Activated naive CD4-positive, alpha-beta T cell treated with Interleukin-2 at 50 U/mL for 16 hours (primary cell): Measurements from ENCODE around the gene TTLL9.
"Not testable (repeated sequence)": the region's sequence is repeated elsewhere in the genome, so short reads cannot be mapped to it uniquely, and the experiment has no call there.

Source experiments
- DNase-seq: peaks from one replicate; pipeline ENCODE4 v3.0.0-alpha.2; 2020

The TTLL9 gene, protein sequence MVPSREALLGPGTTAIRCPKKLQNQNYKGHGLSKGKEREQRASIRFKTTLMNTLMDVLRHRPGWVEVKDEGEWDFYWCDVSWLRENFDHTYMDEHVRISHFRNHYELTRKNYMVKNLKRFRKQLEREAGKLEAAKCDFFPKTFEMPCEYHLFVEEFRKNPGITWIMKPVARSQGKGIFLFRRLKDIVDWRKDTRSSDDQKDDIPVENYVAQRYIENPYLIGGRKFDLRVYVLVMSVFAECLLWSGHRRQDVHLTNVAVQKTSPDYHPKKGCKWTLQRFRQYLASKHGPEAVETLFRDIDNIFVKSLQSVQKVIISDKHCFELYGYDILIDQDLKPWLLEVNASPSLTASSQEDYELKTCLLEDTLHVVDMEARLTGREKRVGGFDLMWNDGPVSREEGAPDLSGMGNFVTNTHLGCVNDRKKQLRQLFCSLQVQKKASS

GRCh38 chr20:31869942-31870725 is at the start of gene TTLL9, which contains the start of gene DUSP15:
Gene TTLL9, plus strand, starts transcription at chr20:31870634. Its CDS starts 493 bp downstream, at chr20:31871127.
Gene DUSP15, minus strand, starts transcription at chr20:31870527. Its CDS starts 190 bp downstream, at chr20:31870337.
- no peak for DNase-seq

DNA sequence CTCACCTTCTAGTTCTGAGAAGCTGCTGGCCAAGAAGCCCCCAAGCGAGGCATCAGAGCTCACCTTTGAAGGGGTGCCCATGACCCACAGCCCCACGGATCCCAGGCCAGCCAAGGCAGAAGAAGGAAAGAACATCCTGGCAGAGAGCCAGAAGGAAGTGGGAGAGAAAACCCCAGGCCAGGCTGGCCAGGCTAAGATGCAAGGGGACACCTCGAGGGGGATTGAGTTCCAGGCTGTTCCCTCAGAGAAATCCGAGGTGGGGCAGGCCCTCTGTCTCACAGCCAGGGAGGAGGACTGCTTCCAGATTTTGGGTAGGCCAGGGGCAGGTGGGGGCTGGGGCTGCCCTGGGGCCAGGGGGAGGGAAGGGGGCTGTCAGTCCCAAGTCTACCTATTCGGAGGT is 49.0 kb upstream of the TTLL9 start:
- DNase-seq: no peak

DNA sequence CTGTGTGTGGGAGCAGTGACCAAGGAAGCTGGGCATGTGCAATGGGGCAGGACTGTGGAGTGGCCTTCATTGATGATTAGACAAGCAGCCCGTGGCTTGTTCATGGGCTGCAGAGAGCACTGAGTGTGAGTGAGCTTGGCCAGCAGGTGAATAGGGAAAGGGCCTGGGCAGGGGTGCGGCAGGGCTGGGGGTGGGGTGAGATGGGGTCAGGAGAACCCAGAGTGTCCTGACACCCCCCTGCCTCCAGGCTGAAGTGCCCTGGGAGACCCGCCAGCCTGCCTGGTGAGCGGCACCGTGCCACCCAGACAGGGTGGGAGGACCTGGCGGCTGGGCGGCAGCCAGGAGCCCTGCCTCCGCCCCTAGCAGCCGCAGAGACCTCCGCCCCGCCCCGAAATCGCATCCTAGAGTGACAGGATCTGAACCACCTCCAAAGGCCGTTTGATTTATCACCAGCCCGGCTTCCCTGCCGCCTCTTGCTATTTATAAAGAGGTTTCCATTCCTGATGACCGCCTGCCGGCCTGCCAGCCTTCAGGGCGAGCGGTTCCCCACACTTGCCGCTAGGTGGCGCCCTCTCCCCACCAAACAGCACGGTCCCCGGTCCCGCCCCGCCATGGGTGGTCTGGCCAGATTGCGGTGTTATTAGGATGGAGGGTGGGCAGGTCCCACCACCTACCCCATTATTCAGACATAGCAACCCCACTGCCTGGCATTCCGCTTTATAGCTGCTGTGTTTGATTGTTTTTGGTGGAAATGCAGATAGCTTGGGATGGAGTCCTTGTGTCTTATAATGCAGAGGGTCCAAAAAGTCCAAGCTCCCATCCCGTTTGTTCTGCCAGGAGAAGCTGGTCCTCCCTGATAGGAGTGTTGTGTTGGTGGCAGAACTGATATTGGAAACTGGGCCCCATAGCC is 47.8 kb upstream of the TTLL9 start:
- peak; percentile 76 for DNase-seq

- DNase-seq: no peak
These were observed 46.9 kb upstream of the TTLL9 start for GRCh38 chr20:31823360-31824124.

GRCh38 chr20:31824125-31824485 is 46.3 kb upstream of the TTLL9 start:
- no peak for DNase-seq

- no peak for DNase-seq
These were observed 45.7 kb upstream of the TTLL9 start for GRCh38 chr20:31824554-31825313.

DNA sequence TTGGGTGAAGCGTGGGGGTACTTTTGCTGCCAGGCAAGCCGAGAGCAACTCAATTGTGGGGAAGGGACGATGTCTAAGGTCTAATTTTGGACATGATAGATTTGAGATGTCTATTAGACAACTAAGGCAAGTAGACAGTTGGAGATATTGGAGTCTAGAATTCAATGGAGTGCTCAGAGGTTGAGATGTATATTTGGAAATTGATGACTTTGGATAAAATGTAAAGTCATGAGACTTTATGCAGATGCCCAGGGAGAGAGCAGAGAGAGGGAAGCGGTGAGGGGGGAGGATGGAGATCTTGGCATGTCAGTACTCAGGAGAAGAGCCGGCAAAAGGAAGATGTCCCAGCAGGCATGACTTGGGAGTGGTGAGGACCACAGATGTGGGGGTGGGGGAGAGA is 44.4 kb upstream of the TTLL9 start:
- DNase-seq: no peak

DNA sequence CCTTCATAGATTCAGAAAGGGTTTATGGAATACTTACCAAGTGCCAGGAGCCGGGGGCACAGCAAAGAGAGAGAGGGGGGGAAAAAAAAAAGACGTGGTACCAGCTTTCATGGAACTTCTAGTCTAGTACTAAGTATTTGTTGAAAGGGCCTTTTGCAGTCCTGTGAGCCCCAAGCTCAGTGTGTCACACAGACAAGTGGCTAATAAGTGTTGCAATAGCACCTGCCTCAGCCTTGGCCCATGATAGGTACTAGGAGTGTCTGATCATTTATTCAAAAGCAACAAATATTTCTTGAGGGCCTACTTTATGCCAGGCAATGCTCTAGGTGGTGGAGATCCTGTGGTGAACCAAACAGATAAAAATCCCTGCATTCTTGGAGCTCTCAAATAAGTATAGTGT is 43.4 kb upstream of the TTLL9 start:
- DNase-seq: no peak

- not testable (repeated sequence) for DNase-seq
These were observed 42.4 kb upstream of the TTLL9 start for GRCh38 chr20:31828016-31828415.

DNA sequence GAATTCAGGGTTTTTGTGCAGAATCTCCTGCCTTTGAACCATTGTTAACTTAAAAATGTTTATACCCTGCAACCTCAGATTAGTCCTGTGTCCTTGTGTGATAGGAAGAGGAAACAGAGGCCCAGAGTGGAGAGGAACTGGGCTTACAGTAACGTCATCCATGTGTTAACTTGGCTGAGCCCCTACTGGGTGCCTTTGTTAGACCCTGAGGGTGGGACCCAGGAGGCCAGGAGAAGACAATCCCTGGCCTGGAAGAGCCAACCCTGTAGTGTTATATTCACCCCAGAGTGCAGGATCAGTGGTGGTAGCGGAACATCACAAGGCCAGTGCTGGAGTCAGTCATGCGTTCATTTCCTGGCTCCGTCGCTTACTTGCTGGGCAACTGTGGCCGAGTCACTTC is 40.7 kb upstream of the TTLL9 start:
- DNase-seq: no peak

DNA sequence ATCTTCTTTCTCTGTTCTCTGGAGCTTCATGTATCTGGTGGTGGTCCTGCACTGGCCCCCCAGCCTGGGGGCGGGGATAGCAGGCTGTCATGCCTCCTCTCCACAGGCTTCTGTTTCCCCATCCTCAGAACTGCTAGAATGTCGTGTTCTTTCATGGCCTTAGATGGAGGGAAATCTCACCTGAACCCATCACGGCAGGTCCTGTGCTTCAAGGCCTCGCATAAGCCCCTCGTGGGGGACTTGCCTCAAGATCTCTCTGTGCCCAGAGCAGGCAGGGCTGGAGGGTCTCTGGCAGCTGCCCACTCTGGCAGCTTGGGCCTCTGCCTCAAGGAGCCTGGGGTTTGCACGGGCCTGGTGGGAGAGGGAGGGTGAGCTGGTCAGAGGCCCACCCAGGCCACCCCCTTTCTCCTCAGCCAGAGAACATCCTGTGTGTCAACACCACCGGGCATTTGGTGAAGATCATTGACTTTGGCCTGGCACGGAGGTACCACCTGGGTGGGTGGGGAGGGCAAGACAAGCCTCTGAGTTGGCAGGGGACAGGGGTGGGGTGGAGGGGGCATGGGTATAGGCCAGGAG is 39.9 kb upstream of the TTLL9 start:
- no peak for DNase-seq

DNA sequence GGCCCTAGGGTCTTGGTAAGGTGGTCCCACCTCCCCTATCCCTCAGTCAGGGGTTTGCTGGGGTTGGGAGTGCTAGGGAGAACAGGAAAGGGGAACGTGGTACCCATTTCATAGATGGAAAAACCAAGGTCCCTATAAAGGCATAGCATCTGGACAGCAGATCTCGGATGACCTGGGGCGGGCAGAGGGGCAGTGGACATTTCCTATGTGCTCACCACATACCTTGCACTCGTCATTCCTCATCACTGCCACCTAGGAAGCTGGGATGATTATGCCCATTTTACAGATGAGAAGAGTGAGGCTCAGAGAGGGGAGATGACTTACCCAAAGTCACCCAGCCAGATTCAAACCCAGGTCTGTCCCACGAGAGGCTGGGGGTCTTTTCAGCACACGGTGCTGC is 39.2 kb upstream of the TTLL9 start:
- DNase-seq: no peak

DNA sequence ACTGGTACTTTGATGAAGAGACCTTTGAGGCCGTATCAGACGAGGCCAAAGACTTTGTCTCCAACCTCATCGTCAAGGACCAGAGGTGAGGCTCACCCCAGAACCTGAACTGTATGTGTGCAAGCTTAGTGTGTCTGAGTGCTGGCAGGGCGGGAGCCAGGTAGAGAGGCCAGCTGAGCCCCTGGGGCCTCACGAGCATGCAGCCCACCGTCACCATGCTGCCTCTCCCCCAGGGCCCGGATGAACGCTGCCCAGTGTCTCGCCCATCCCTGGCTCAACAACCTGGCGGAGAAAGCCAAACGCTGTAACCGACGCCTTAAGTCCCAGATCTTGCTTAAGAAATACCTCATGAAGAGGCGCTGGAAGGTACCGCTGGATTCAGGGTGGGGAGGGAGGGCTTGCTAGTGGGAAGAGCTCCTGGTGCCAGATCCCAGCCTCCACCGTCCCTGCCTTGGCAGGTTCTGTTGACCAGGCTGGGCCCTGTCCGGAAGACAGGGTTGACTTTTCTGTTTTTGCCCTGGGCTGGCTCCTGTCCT is 38.6 kb upstream of the TTLL9 start:
- no peak for DNase-seq

GRCh38 chr20:31833130-31833930 is 37.1 kb upstream of the TTLL9 start:
- DNase-seq: peak; percentile 67

DNA sequence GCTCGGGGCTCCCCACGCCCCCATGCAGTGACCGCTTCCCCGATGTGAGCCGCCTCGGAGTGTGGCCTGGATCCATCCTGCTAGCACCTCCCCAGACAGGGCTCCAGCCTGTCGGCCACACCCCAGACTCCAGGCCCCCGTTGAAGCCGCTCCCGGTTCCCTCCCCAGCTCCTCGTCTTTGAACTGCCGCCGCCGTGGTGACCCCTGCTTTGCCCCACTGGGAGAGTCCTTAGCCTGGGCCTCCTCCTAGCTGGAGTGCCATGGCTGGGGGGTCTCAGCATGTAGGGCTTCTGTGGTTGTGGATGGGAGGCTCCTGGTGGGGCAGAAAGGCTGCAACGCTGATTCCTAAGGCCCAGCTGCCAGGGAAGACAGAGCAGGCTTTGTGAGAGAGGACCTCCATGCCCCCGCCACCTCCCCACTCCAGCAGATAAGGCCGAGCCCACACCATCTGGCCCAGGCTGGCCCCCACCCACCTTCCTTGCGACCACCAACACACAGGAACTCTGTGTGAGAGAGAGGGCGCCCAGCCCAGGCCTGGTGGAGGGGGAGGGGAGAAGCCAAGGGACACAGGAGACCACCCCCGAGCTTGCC is 36.4 kb upstream of the TTLL9 start:
- DNase-seq: no peak

- no peak for DNase-seq
These were observed 34.9 kb upstream of the TTLL9 start for GRCh38 chr20:31835554-31835953.

DNA sequence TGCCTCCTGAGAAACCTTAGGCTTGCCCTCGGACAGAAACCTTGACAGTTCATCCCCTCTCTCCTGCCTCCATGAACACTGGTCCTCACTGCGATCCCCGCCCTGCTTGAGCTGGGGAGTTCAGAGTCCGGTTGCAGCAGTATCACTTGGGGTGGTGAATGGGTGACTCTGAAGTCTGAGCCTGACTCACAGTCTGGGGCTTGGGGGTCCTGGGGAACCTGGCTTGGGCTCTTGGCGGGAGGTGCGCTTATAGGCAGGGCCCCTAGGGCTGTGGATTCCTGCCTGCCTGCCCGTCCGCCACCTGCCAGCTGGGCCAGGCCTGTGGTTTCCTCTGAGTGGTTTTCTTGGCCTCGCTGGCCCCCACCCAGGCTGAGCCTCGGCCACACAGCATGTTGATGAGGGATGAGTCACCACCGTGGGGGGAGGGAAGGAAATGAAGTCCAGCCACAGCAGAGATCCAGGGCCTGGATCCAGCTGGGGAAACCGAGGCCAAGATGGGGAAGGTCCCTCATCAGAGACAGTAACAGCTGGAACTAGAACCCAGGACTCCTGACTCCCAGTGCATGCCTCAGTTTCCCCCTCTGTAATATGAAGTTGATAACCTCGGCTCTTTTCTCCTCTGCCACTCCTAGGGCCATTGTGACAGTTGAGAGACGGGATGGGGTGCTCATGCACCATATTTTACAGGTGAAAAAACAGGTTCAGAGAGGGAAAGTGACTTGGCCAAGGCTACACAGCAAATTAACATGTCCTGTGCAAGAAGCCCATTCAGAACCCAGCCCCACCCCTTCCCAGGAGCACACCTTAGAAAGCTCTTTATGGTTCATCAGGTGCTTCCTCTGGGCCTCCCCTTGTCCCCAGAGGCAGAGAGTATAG is 34.2 kb upstream of the TTLL9 start:
- DNase-seq: no peak

DNA sequence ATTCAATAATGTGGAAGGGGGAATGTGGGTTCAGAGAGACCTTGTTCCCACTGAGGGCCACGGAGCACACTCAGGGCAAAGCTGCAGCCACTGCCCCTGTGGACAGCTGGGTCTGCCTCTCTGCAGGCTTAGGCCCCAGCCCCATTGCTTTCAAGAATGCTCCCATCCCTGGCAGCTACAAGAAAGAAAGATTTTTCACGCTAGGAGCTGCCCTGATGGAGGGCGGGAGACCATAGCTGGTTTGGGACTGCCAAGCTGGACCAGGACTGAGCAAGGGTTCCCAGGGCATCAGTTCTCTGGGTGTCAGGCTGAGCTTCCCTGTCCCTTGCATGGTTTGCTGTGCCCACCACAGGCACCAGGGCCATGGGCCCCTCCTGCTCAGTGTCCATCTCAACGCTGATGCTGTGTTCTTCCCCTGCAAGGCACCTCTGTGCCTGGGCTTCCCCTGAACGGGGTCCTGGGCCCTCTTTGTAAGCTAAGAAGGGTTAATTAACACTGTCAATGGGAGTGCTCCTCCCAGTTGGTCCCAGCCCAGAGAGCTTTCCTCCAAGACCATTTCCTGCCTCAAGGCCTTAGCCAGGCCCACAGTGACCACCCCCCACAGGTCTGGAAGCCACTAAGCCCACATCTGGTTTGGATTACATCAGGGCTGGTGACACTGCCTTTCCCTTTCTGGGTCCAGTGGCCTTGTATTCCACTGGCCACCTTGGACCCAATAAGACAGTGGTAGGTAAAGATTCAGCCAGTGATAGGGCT is 33.4 kb upstream of the TTLL9 start:
- DNase-seq: no peak
